ENCODE data around the gene ERC2. TPM values are rescaled to one million over a fixed set of nuclear protein-coding genes. Genes with fewer than 3 reads are reported as not detected.

ERC2 gene
- total RNA-seq, 1 donor from 2014 or later = not detected

DNA sequence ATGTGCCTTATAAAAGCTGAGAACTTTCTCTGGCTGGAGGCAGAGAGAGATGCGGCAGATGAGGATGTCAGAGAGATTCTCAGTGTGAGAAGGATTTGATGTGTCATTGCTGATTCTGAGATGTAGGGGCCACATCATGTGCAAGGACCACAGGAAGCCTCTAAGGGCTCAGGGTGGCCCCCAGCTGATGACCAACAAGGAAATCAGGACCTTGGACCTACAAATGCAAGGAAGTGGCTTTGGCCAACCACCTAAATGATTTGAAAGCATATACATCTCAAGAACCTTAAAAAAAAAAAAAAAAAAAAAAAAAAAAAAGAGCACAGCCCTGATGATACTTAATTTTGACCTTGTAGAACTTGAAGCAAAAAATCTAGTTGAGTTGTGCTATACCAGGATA is 282.4 kb downstream of the ERC2 start:
- no peaks in the 10 kb centered on the region for H3K27me3 Mint-ChIP-seq
- no peaks in the 10 kb centered on the region for H3K4me1 Mint-ChIP-seq
- H3K4me3 Mint-ChIP-seq = no peak overlapping the region
- H3K27ac Mint-ChIP-seq = no peak overlapping the region
- DNase-seq = no peak
- intact Hi-C loops (cut with micrococcal nuclease) = no loop called here
- H3K36me3 Mint-ChIP-seq (ENCODE audit: low read depth) = no peaks in the 10 kb centered on the region
- H3K9me3 Mint-ChIP-seq = no peaks in the 10 kb centered on the region

DNA sequence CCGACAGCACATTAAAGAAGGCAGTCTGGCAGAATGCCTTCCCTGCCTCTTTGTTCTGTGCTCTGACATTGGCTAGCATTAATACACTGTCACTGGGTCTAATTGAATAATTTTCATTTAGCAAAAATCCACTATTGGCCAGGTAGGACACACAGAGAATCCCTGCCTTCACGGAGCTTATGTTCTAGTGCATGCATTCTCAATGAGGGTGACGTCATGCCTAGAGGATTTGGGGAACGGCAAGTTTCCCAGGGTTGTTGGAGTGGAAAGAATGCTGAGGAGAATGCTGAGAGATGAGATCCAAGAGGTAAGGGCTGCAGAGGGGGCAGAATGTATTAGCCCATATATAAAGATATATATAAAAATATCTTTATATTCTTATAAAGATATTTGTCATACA is 284.7 kb downstream of the ERC2 start:
- H3K36me3 Mint-ChIP-seq (ENCODE audit: low read depth) = no peaks in the 10 kb centered on the region

DNA sequence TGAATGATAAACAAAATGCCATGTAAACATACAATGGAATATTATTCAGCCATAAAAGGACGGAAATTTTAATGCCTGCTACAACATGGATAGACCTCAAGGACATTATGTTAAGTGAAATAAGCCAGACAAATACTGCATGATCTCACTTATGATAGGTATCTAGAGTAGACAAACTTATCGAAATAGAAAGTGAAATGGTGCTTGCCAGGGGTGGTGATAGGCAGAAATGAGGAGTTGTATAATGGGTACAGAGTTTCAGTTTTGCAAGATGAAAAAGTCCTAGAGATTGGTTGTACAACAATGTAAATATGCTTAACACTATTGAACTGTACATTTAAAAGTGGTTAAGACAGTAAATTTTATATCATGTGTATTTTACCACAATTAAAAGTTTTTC is 287.8 kb downstream of the ERC2 start:
- H3K27me3 Mint-ChIP-seq = no peaks in the 10 kb centered on the region
- intact Hi-C loops (cut with micrococcal nuclease) = no loop called here
- H3K4me3 Mint-ChIP-seq = no peak overlapping the region
- H3K36me3 Mint-ChIP-seq (ENCODE audit: low read depth) = no peaks in the 10 kb centered on the region
- no peak overlapping the region for H3K27ac Mint-ChIP-seq
- no peak for DNase-seq
- no peaks in the 10 kb centered on the region for H3K4me1 Mint-ChIP-seq
- H3K9me3 Mint-ChIP-seq = no peaks in the 10 kb centered on the region

More for the DNA sequence above, 284.7 kb downstream of the ERC2 start:
- no peaks in the 10 kb centered on the region for H3K9me3 Mint-ChIP-seq
- no peak for DNase-seq
- intact Hi-C loops (cut with micrococcal nuclease) = no loop called here
- H3K27ac Mint-ChIP-seq = no peak overlapping the region
- H3K27me3 Mint-ChIP-seq = no peaks in the 10 kb centered on the region
- H3K4me3 Mint-ChIP-seq = no peak overlapping the region
- no peaks in the 10 kb centered on the region for H3K4me1 Mint-ChIP-seq

DNA sequence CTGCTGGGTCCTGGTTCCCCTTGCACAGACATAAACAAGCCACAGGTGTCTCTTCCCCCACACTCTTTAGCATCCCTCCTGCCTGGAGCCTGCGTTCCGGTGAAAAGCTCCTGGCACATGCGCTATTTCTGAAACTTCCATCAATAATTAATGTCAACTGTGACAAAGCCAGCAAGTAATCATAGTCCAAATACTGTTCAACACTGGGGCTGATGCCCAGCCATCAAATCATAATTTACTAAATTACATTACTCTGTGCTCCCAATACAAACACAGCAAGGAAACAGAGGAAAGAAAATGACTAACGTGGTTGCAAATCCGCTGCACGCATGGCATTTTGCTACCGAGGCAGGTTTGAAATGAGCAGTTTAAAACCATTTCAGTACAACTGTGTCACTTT is 294.7 kb downstream of the ERC2 start:
- Mint-ChIP-seq H3K9me3 (no peaks in the 10 kb centered on the region), H3K4me1 (no peaks in the 10 kb centered on the region), H3K27ac (no peak overlapping the region), H3K36me3 (ENCODE audit: low read depth) (no peaks in the 10 kb centered on the region), H3K4me3 (no peak overlapping the region), H3K27me3 (peaks cover 5% of the 10 kb centered on the region)
- intact Hi-C loops (cut with micrococcal nuclease) = no loop called here
- no peak for DNase-seq

DNA sequence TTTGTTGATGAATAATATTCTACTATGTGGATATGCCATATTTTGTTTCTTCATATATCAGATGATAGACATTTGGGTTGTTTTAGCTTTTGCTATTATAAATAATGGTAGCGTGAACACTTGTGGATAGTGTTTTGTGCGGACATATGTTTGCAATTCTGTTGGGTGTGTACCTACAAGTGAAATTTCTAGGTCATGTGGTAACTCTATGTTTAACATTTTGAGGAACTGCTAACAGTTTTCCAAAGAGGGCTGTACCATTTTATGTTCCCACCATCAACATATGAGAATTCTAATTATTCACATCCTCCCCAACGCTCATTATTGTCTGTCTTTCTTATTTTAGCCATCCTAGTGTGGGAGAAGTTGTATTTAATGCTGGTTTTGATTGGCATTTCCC is 303.8 kb downstream of the ERC2 start:
- Mint-ChIP-seq H3K4me1 (no peaks in the 10 kb centered on the region), H3K9me3 (no peaks in the 10 kb centered on the region), H3K27me3 (no peaks in the 10 kb centered on the region), H3K36me3 (ENCODE audit: low read depth) (no peaks in the 10 kb centered on the region), H3K27ac (no peak overlapping the region), H3K4me3 (no peak overlapping the region)
- intact Hi-C loops (cut with micrococcal nuclease) = no loop called here
- no peak for DNase-seq

DNA sequence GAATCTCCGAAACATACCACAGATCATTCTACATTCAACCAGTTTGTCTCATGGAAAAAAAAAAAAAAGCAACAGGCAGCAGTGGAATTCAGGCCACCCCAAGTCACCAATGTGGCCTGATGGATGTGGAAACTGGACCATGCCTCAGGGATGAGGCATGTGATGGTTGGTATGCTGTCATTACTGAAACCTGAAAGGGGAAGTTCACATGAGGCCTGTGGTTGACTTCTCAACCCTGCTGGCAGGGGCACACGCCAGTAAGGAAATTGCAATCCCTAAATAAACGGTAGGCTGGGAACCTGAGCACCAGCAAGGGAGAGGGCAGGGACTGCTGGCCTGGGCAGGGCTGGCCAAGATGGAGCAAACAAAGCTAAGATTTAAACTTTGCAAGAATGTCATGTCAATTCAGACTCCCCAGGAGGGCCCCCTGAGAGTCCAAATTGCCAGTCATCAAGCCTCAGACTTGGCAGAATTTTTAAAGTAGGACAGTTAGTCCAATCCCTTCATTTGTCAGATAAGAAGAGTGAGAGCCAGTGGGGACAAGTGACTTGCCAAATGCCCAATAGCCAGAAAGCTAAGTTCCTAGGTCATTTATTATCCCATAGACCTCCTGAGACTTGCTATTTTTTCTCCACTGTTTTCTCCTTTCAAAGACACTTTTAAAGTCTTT is 310.4 kb downstream of the ERC2 start:
- no peak overlapping the region for H3K27ac Mint-ChIP-seq
- no peaks in the 10 kb centered on the region for H3K4me1 Mint-ChIP-seq
- no peak for DNase-seq
- peaks cover 2% of the 10 kb centered on the region for H3K27me3 Mint-ChIP-seq
- no peaks in the 10 kb centered on the region for H3K9me3 Mint-ChIP-seq
- H3K4me3 Mint-ChIP-seq = no peak overlapping the region
- H3K36me3 Mint-ChIP-seq (ENCODE audit: low read depth) = no peaks in the 10 kb centered on the region
- intact Hi-C loops (cut with micrococcal nuclease) = no loop called here

DNA sequence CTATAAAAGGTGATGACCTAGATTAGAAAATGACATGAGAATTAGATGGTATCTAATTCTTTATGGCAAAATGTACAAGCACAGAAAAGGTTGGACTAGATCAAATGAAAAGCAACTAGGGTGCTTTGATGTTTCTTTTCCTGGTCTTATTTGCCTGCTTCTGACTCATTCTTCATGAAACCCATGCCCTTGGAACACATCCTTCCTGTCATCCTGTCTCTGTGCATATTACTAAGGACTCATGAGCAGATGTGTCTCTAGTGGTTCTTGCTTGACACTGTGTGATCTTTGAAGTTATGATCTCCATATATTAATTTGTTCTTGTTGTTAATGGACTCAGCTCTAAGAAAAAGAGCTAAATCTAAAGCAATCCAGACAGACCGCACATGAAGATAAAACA is 314.0 kb downstream of the ERC2 start:
- H3K4me1 Mint-ChIP-seq = no peaks in the 10 kb centered on the region
- no peak for DNase-seq
- intact Hi-C loops (cut with micrococcal nuclease) = no loop called here
- no peaks in the 10 kb centered on the region for H3K9me3 Mint-ChIP-seq
- H3K36me3 Mint-ChIP-seq (ENCODE audit: low read depth) = no peaks in the 10 kb centered on the region
- peaks cover 2% of the 10 kb centered on the region for H3K27me3 Mint-ChIP-seq
- H3K4me3 Mint-ChIP-seq = no peak overlapping the region
- H3K27ac Mint-ChIP-seq = no peak overlapping the region

DNA sequence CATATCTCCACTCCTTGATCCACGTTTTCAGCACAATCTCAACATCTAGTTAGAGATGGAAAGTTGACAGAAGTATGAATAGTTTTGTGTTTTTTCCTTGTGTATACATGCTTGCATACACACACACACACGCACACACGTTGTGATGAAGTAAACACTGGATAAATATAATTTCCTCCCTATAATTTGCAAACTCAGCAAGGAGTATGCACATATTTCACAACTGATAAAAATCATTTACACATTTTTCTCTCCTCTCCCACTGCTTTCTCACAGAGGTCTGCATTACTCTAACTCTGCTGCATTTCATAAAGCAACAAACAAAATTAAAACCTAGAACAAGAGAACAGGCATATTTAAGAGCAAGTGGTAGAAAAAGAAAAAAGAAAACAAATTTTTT is 320.9 kb downstream of the ERC2 start:
- no peaks in the 10 kb centered on the region for H3K4me1 Mint-ChIP-seq
- no peak for DNase-seq
- H3K9me3 Mint-ChIP-seq = no peaks in the 10 kb centered on the region
- intact Hi-C loops (cut with micrococcal nuclease) = no loop called here
- no peaks in the 10 kb centered on the region for H3K27me3 Mint-ChIP-seq
- no peaks in the 10 kb centered on the region for H3K36me3 Mint-ChIP-seq (ENCODE audit: low read depth)
- H3K27ac Mint-ChIP-seq = no peak overlapping the region
- no peak overlapping the region for H3K4me3 Mint-ChIP-seq

DNA sequence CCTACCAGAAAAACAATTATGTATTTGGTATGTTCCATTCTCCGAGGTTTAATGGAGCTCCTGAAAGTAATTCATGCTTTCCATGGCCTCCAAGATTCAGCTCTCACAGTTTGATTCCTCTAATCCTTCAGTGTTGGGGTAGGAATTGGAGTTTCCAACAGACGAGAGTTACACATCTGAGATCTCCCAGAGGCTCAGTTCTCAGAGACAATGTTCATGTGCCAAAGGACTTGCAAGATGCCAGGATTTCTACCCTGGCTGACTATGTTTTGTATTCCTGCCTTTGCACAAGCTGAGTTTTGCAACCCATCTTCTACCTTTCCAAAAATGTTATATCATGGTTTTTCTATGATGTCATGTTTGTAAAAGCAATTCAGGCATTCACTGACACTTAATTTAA is 322.9 kb downstream of the ERC2 start:
- intact Hi-C loops (cut with micrococcal nuclease) = no loop called here
- DNase-seq = no peak
- H3K4me1 Mint-ChIP-seq = no peaks in the 10 kb centered on the region

DNA sequence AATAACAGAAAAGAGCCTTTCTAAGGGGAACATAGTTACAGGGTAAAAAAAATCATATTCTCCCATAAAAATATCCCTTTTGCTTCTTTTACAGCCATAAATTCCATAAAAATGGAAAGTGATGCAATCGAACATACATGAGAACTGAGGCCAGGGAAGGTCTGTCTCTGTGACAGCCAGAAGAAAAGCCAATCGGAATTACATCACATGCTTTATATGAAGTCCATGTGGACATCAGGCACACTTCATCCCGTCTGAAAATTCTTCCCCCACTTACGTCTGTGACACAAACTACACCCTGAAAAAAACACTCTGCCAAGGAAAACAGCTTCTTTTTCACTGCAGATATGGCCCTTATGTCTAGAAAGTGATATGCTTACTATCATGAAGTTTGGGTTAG is 323.5 kb downstream of the ERC2 start:
- intact Hi-C loops (cut with micrococcal nuclease) = no loop called here
- H3K36me3 Mint-ChIP-seq (ENCODE audit: low read depth) = no peaks in the 10 kb centered on the region
- H3K4me3 Mint-ChIP-seq = no peak overlapping the region
- no peaks in the 10 kb centered on the region for H3K9me3 Mint-ChIP-seq
- DNase-seq = no peak
- no peaks in the 10 kb centered on the region for H3K27me3 Mint-ChIP-seq
- H3K4me1 Mint-ChIP-seq = no peaks in the 10 kb centered on the region
- H3K27ac Mint-ChIP-seq = no peak overlapping the region

More for the DNA sequence above, 322.9 kb downstream of the ERC2 start:
- no peaks in the 10 kb centered on the region for H3K9me3 Mint-ChIP-seq
- H3K27ac Mint-ChIP-seq = no peak overlapping the region
- no peaks in the 10 kb centered on the region for H3K27me3 Mint-ChIP-seq
- no peaks in the 10 kb centered on the region for H3K36me3 Mint-ChIP-seq (ENCODE audit: low read depth)
- H3K4me3 Mint-ChIP-seq = no peak overlapping the region

DNA sequence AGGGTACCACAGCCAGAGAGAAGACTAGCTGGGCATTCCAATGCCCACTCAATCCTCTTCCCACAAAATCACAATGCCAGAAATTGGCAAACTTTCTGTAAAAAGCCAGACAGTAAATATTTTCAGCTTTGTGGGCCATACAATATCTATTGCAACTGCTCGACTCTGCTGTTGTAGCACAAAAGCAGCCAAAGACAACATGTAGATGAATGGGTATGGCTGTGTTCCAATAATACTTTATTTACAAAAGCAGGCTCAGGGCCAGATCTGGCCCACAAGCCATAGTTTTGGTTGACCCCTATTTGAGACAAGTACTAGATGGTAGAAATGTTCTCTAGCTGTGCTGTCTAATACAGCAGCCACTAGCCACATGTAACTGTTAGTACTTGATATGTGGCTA is 330.9 kb downstream of the ERC2 start:
- no peak overlapping the region for H3K4me3 Mint-ChIP-seq
- H3K27me3 Mint-ChIP-seq = peaks cover 3% of the 10 kb centered on the region
- H3K4me1 Mint-ChIP-seq = no peaks in the 10 kb centered on the region

DNA sequence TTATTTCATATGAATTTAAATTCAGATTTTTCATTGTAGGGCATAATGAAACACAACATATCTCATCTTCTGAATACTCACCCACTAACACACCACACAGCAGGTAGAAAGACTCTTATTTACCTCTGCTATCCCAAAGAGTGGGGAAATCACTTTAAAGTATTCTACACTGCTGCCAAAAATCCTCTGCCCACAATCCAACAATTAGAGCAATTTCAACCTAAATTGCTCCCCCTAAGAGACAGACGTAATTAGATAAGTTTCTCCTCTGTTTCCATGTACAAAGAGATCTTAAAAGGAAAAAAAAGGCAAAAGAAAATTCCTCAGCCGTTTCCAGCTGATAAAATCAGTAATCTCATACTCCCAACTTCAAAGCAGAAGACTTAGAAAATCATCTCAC is 331.8 kb downstream of the ERC2 start:
- H3K4me1 Mint-ChIP-seq = peaks cover 4% of the 10 kb centered on the region
- peaks cover 3% of the 10 kb centered on the region for H3K27me3 Mint-ChIP-seq
- H3K36me3 Mint-ChIP-seq (ENCODE audit: low read depth) = no peaks in the 10 kb centered on the region
- no peak overlapping the region for H3K4me3 Mint-ChIP-seq
- H3K9me3 Mint-ChIP-seq = no peaks in the 10 kb centered on the region
- no peak overlapping the region for H3K27ac Mint-ChIP-seq
- intact Hi-C loops (cut with micrococcal nuclease) = no loop called here
- DNase-seq = no peak

More for the DNA sequence above, 330.9 kb downstream of the ERC2 start:
- intact Hi-C loops (cut with micrococcal nuclease) = no loop called here
- Mint-ChIP-seq H3K9me3 (no peaks in the 10 kb centered on the region), H3K36me3 (ENCODE audit: low read depth) (no peaks in the 10 kb centered on the region), H3K27ac (no peak overlapping the region)
- DNase-seq = no peak

DNA sequence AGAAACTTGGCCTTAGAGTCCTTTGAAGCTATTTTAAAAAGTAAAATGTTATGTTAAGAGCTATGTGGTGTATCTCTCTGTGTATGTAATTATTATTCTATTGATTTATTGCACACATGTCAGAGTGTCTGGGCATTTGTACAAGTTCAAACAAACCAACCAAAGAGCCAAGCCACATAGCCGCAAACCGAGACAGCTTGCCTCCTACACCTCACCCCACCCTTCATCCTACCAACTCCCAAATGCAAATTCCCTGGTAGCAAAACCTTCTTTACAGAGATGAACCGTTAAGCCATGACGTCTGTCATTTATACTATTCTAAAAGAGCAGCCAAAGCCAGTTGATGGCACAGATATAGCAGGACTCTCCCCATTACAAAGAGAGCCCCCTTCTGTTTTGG is 332.3 kb downstream of the ERC2 start:
- no peak overlapping the region for H3K27ac Mint-ChIP-seq
- H3K27me3 Mint-ChIP-seq = peaks cover 4% of the 10 kb centered on the region
- H3K4me3 Mint-ChIP-seq = no peak overlapping the region
- H3K4me1 Mint-ChIP-seq = peaks cover 4% of the 10 kb centered on the region
- no peaks in the 10 kb centered on the region for H3K9me3 Mint-ChIP-seq
- intact Hi-C loops (cut with micrococcal nuclease) = no loop called here
- no peaks in the 10 kb centered on the region for H3K36me3 Mint-ChIP-seq (ENCODE audit: low read depth)
- no peak for DNase-seq

DNA sequence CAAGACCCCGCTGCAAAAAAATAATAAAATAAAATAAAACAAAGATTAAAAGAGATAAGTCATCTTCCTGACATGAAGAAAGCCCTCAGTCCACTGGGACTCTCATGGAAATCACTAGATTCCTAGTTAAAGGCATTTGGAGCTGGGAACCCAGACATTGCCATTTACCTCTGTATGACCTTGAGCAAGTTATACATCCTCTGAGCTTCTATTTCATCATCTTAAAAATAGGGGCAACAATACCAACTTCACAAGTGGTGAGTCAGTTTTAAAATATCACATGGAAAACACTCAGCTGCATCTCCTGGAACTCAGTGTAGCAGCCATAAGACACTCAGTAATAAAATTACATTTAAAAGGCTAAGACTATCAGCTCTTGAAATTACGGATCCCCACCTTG is 334.8 kb downstream of the ERC2 start:
- no peak for DNase-seq
- H3K36me3 Mint-ChIP-seq (ENCODE audit: low read depth) = no peaks in the 10 kb centered on the region
- peaks cover 4% of the 10 kb centered on the region for H3K4me1 Mint-ChIP-seq
- H3K27ac Mint-ChIP-seq = no peak overlapping the region
- intact Hi-C loops (cut with micrococcal nuclease) = loop anchor here (5.0 kb wide), 1 partner anchor 159 kb away; no protein-coding TSS in a partner anchor
- H3K9me3 Mint-ChIP-seq = no peaks in the 10 kb centered on the region
- no peak overlapping the region for H3K4me3 Mint-ChIP-seq
- H3K27me3 Mint-ChIP-seq = peaks cover 7% of the 10 kb centered on the region

DNA sequence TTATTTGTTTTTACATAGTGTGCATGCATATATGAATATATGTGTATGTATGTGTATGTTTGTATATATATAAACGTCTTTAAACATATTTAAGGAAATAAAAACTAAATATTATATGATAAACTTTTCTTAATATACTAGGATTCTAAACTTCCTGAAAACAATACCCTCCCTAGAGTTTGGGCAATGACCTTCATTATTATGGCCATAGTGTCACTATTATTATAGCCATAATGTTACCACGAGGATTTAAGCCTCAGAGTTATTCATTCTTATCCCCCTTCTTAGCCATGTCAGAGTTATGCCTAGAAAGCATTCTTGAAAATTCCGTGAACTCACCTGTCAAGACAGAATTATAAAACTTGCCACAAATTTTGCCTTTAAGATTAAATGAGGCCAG is 335.5 kb downstream of the ERC2 start:
- Mint-ChIP-seq H3K27me3 (peaks cover 7% of the 10 kb centered on the region), H3K9me3 (no peaks in the 10 kb centered on the region), H3K4me3 (no peak overlapping the region), H3K4me1 (peaks cover 4% of the 10 kb centered on the region), H3K27ac (no peak overlapping the region), H3K36me3 (ENCODE audit: low read depth) (no peaks in the 10 kb centered on the region)
- no peak for DNase-seq
- intact Hi-C loops (cut with micrococcal nuclease) = loop anchor here (5.0 kb wide), 1 partner anchor 160 kb away; no protein-coding TSS in a partner anchor
